Fibroblast of pulmonary artery (primary cell): ENCODE measurements around the gene HIRA.

Experiments used
- DNase-seq: peaks from one replicate; pipeline ENCODE4 v3.0.0-alpha.2; 2010; ENCODE audit warnings: low read depth
- H3K4me3 ChIP-seq: replicated peaks from 2 replicates; pipeline ENCODE4 v1.5.1; 2011; ENCODE audit warnings: low read depth, mild to moderate bottlenecking, control low read depth, low read length, moderate library complexity
- CTCF ChIP-seq: IDR thresholded peaks from 2 replicates; pipeline ENCODE4 v1.5.1; 2011; ENCODE audit warnings: mild to moderate bottlenecking, control low read depth, low read length, inconsistent platforms; ENCODE audit errors: missing control alignments

The HIRA gene

DNA sequence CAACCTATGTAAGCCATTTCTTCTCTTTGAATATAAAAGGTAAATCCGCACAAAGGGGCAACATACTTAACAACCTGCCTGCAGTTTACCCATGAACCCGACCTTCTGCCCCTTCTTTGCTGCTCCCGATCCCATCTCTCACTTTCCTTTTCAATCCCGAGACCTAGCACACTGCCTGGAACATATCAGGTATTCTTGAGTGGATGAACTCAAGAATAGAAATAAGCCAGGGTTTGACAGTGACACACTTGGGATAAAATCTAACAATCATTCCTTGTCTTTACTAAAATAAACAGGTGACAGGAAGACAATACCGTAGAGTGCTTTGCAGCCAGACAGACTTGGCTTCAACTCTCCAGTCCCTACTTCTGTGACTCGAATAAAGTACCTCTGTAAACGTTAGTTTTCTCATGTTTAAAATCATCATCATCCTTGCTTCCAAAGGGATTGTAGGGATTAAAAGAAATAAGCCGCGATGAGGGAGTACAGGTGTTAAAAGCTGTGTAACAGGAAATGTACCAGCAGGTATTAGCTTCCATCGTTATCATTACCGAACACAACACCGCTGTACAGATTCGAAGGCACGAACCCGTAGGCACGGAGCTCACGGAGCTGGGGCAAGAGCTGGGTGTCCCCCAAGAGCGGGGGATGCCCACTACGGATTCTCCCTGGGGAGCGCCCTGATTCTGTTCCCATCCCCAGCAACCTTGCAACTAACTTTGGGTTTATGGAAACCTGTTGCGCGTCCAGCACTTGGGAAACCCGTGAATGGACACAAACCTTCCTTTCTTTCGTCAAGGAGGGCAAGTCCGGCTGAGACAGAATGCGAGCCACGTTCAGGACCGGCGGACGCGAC is 46.7 kb upstream of the HIRA start:
- peak overlapping the region; percentile 93 for H3K4me3 ChIP-seq
- no peak for DNase-seq
- no peak for TF ChIP-seq CTCF

DNA sequence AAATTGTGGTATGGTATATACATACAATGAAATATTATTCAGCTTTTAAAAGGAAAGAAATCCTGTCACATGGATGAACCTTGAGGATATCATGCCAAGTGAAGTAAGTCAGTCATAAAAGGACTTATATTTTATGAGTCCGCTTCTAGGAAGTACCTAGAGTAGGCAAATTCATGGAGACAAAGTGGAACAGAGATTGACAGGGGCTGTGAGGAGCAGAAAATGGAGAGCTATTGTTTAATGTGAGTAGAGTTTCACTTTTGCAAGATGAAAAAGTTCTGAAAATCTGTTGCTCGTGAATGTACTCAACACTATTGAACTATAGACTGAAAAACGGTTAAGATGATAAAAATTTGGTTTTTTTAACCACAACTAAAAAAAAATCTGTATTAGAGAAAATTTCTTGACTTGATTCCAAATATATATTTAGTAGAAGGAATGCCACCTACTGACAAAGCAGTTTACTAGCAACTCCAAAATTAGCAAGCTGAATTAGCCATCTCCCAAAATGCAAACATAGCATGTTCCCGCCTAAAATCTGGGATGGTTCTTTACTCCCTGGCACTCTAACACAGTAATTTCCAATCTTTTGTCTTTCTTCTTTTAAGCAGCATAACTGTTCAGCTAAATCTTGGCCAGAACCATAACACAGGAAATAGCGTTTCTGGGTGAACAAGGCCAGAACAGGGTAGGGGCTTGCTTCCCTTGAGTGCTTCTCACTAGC is 46.0 kb upstream of the HIRA start:
- H3K4me3 ChIP-seq: peak overlapping the region; percentile 93
- peak; percentile 41 for TF ChIP-seq CTCF
- peak; percentile 35 for DNase-seq

GRCh38 chr22:19476023-19476422 is 44.5 kb upstream of the HIRA start:
- no peak for TF ChIP-seq CTCF
- no peak for DNase-seq
- H3K4me3 ChIP-seq: no peak overlapping the region

DNA sequence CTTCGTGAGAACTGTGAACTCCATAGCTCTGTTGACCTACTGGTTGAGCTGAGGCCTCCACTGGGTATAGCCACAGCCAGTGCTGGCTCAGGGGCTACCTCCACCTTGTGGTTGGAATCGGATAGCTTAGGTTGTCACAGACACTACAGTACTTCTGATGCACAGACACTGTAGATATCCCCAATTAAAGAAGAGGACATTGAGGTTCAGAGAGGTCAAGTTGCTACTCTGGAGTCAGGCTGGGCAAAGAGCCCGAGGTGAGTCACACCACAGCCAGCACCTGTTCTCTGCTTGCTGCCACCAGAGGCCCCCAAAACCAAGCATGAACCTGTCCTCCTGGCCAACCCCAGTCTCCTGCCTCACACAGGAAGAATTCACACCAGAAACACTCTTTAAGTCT is 42.0 kb upstream of the HIRA start:
- no peak for DNase-seq
- H3K4me3 ChIP-seq: no peak overlapping the region
- peak; percentile 8 for TF ChIP-seq CTCF

- no peak for TF ChIP-seq CTCF
- no peak overlapping the region for H3K4me3 ChIP-seq
- DNase-seq: no peak
Observed at GRCh38 chr22:19472233-19472632, 40.7 kb upstream of the HIRA start.

- no peak for DNase-seq
- TF ChIP-seq CTCF: no peak
- H3K4me3 ChIP-seq: no peak overlapping the region
Observed at GRCh38 chr22:19471572-19471971, 40.0 kb upstream of the HIRA start.
